Stimulated activated CD4-positive, alpha-beta T cell treated with anti-CD3 and anti-CD28 coated beads, TNF-alpha, amount 100 ng/mL, for 48 hours (primary cell): Measurements from ENCODE around the gene MTG1.

Experiments
- DNase-seq, 3 donors: peaks; one replicate each; pipeline ENCODE4 v3.0.0-alpha.2; 2020; ENCODE audit warnings: low read depth in 3 of 3

Gene MTG1, protein sequence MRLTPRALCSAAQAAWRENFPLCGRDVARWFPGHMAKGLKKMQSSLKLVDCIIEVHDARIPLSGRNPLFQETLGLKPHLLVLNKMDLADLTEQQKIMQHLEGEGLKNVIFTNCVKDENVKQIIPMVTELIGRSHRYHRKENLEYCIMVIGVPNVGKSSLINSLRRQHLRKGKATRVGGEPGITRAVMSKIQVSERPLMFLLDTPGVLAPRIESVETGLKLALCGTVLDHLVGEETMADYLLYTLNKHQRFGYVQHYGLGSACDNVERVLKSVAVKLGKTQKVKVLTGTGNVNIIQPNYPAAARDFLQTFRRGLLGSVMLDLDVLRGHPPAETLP

DNA sequence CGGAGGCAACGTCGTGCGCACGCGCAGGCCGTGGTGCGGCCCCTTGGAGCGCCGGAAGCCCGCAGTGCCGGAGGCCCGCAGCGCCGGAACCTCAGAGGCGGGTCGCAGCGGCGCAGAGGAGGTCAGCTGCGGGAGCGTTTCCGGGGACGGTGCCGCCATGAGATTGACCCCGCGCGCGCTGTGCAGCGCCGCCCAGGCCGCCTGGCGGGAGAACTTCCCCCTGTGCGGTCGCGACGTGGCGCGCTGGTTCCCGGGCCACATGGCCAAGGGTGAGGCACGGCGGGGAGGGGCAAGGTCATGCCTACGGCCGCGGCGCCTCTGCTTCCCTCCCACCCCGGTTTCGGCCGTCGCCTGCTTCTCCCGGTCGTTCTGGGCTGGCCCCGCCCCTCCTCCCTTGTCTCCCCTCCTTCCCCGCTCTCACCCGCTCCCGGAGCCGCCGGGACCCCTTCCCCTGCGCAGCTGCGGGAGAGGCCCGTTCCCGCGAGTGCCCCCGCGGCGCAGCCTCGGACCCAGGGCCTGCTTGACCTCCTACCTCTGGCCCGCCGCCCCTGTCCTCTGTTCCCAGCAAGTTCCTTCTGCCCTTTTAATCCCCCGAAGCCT is at the start of gene MTG1:
Gene MTG1 (plus strand): TSS at position 94 of the 600 bp plus-strand sequence. CDS start 64 bp downstream, at position 158.
- DNase-seq: peak; percentile 89 to 96 (median 91)

- no peak for DNase-seq
Observed at GRCh38 chr10:133344236-133344635, 49.7 kb upstream of the MTG1 start.

DNA sequence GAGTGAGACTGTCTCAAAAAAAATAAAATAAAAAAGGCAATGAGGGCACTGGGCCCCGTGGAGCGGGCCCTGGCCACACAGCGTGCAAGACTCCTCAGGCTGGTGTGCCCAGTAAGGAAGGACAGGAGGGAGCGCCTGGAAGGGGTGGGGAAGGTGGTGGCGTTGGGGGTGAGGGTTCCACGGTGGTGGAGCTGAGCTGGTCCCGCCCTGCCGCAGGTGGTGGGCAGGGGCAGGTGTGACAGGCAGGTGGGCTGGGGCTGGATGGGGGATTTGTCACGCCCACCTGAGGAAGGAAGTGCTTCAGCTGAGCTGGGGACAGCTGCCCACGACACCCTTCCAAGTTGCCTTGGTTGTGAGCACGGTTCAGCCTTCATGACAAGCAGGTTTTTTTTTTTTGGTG is 47.5 kb upstream of the MTG1 start:
- DNase-seq: no peak

DNA sequence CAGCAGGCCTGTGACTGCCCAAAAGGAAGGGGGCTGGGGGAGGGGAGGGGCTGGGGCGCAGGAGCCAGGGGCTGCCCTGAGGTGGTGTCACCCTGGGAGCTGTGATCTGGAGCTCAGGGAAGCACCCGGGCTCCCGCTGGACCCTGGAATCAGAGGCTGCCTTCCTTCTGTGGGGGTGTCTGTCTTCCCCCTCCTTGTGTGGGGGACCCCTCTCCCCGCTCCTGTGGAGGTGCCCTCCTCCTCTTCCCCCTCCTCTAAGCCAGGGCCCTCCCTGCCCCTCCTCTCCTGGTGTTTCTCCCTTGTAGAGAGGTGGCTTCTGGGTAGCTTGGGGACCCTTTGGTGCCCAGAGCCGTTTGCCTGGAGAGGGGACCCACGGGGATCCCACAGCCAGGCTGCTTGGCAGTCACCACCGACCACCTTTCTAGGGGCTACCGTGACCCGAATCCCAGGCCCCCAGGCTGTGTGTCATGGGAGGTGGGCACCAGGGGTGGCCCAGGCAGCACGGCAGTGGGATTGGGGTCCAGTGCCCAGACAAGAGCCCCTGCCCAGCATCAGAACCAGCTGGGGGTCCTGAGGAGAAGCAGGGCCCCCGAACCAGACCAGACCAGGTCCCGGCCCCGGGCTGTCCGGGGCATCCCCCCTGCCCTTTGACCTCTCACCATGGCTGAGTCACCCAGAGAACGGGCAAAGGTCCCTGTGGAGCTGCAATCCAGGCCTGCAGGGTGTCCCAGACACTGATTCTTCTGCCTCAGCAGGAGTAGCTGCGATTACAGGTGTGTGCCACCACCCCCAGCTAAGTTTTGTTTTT is 46.0 kb upstream of the MTG1 start:
- no peak for DNase-seq

- DNase-seq: no peak
Observed at GRCh38 chr10:133349160-133349568, 44.8 kb upstream of the MTG1 start.

GRCh38 chr10:133349577-133350011 is 44.4 kb upstream of the MTG1 start:
- DNase-seq: no peak

GRCh38 chr10:133350283-133350949 is 43.5 kb upstream of the MTG1 start:
- DNase-seq: no peak

- no peak for DNase-seq
Observed at GRCh38 chr10:133350950-133351329, 43.0 kb upstream of the MTG1 start.

DNA sequence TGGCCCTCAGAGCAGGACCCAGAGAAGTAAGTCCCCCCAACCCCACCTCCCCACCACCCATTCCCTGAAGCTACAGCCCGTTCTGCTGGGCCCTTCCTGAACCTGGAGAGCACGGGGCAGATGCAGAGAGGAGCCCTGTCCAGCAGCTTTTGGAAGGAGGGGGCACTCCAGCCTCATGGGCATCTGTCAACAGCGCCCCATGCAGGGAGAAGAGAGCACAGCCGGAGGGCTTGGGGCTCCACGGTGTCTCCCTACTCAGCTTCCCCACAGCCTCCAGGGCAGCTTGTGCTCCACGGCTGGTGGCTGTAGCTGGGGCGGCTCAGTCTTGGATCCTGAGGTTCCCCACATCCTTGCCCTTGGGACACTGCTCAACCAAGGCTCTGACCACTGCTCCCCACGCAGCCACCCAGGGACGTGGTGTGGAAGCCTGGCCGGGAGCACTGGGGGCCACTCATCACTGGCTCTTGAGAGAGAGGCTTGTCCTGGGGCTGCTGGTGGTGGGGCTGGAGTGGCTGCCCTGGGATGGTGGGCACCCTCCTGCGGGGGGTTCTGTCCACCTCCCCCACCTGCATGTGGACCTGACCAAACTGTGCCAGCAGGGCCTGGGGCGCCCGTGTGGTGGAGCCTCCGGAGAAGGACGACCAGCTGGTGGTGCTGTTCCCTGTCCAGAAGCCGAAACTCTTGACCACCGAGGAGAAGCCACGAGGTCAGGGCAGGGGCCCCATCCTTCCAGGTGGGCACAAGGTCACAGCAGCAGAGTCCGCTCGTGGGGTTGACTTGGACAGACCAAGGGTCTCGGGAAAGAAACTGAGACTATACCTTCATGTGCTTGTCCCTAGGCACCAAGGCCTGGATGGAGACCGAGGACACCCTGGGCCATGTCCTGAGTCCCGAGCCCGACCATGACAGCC is 42.3 kb upstream of the MTG1 start:
- DNase-seq: no peak

- DNase-seq: no peak
Observed at GRCh38 chr10:133353202-133353959, 40.6 kb upstream of the MTG1 start.

DNA sequence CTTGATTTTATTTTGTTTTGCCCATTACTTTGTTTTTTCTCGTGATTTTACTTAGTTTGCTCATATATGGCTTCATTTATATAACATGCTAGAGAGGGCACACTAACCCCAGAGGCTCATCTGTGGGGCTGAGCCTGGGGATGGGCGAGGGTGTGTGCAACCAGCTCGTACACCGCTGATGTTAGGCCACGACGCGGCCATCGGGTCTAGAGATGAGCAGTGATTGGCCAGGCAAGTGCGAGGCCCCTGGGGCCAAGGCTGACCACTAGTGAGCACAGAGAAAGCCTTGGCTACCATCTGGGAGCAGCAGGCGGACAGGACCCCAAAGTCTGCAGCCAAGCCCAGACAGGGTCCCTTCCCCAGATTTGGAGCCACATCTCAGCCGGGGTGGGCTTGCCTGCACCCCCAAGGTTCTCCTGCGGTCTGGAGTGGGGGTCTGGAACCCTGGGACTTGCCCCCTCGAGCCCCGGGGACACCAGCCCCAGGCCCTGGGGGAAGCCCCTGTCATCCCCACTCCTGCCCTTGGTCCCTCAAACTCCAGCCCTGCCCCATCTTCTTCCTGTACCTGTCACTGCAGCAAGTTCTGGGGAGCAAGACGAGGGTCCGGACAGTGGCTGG is 39.9 kb upstream of the MTG1 start:
- DNase-seq: no peak

DNA sequence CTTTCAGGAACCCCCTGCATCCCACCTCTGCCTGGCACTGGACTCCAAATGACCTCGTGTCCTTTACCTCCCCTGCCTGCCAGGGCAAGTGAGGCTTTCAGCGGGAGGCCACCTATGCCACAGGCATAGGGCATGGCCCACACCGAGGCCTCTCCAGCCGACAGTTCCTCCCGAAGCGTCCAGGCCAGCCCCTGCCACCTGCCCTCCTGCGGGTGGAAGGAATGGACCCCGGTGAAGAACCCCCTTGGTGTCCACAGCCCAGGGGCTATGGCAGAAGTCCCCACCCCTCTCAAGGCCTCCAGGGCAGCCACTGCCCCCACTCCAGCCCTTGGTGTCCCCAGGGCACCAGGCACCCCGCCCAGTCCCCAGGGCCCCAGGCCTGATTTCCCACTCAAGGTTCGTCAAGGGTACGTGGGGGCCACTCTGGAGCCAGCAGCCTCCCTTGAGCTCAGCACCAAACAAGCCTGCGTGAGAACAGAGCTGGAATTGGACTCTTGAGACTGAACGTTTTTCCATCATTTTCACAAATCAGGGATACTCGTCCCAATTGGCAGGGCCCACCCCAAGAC is 39.2 kb upstream of the MTG1 start:
- no peak for DNase-seq

DNA sequence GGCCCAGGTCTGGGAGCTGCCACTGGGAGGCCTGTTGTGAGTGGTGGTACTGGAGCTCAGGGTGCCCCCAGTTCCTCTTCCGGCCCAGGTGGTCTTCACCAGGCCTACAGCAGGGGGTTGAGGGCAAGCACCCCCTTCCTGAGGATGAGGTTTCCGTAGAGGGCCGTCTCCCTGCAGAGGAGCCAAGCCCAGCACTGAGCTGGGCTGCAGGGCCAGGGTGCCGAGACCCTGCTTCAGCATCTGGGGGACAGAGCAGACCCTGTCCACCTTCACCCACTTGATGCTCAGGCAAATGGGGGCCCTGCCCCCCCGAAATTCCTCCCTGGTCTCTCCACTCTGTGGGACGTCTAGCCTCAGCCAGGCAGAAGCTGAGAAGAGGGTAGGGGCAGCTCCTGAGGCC is 38.7 kb upstream of the MTG1 start:
- no peak for DNase-seq

DNA sequence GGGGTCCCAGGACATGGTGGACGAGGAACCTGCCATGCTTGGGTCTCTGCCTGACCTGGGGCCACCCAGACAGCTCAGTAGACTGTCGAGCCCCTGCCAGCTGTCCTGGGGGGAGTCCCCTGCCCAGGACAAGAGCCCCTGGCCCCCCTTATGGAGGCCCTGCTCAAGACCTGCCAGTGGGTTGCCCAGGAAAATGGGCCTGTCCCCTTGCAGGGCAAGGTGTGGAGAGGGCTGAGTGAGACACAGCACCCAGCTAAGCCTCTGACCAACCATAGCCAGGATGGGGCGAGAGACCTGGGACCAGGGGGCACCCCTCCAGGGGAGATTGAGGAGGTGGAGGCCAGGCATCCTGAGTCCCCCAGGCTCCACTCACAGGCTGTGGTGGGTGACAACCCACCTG is 38.0 kb upstream of the MTG1 start:
- no peak for DNase-seq

DNA sequence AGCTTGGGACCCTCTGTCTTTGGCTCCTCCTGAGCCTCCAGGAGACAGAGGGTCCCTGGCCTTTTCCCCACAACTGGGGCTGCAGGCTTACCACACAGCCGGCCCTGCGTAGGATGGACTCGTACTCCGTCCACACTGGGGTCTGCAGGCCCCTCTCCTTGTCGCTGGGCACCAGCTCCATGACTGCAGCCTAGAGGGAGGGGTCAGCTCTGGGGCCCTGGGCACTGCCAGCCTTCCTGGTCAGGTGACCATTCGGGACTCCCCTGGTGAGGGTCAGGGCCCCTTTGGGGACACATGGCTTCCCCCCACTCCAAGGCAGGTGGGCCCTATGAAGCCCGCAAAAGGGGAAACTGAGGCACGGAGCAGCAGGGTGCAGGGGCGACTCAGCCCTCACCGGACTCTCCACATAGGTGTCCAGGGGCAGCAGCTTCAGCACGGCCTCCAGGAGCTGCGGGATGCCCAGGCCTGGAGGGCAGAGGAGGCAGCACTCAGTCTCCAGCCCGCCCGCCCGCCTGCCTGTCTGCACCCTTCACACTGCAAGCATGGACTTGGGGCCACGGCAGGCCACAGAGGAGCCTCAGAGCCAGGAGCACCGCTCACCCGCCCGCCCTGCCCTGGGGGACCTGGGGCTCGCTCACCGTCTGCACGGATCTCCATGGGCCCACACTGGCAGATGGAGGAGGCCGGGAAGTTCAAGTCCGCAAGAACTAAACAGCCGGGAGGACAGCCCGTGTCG is 37.2 kb upstream of the MTG1 start:
- no peak for DNase-seq

GRCh38 chr10:133357285-133358161 is 36.4 kb upstream of the MTG1 start, which contains the start of gene FUOM:
Gene FUOM, minus strand, starts transcription at chr10:133358019. Its CDS starts 12 bp downstream, at chr10:133358007.
- peak; percentile 51 to 74 (median 70) for DNase-seq

GRCh38 chr10:133358162-133358924 is 35.6 kb upstream of the MTG1 start:
- no peak for DNase-seq
